Right ventricle myocardium superior (tissue), 1 donor: Measurements from ENCODE around the gene DDX54. TPM values are rescaled to one million over a fixed set of nuclear protein-coding genes. Genes with fewer than 3 reads are reported as not detected.
A peak's percentile ranks its signal among the peaks of the same experiment; 100 is the strongest.

ENCODE experiments used
- ATAC-seq: fragments of 200-7000 bp; cut with Tn5 transposase; one replicate; pipeline ENCODE4 v1.9.1; 2020; ENCODE audit warnings: mild to moderate bottlenecking; ENCODE audit not compliant: poor library complexity
- DNase-seq: peaks from one replicate; pipeline ENCODE4 v3.0.0-alpha.2; 2020
- intact Hi-C: fragments of 100-400 bp; cut with DNase I; formaldehyde crosslinking; loops from one replicate; pipeline ENCODE4 v1.11.2; 2022
- microRNA-seq: library from miRNA; unstranded; fragments of <30 nt; microRNA quantifications from one replicate; pipeline ENCODE4 v1.2.0, GENCODE V29; 2020
- total RNA-seq: library from RNA; stranded (reverse); fragmentation: NEBNext Ultra II Directional; extraction: Animal tissue kit (Norgen Biotek cat#: 25700); gene quantifications from one replicate; pipeline ENCODE4 v1.2.1, GENCODE V29; 2021
- donor health status: DM: no; HTN: yes; CAD: no; lungs with severe emphysema.

Gene DDX54
- total RNA-seq, 1 donor from 2014 or later, result 33.6 TPM

GRCh38 chr12:113115455-113116126 is 69.7 kb downstream of the DDX54 start:
- DNase-seq (peak; percentile 26), ATAC-seq (no peak)
- intact Hi-C loops, result no loop called here

GRCh38 chr12:113114447-113115178 is 70.7 kb downstream of the DDX54 start:
- ATAC-seq (no peak), DNase-seq (peak; percentile 15)
- intact Hi-C loops, result no loop called here

GRCh38 chr12:113113397-113113796 is 71.9 kb downstream of the DDX54 start:
- intact Hi-C loops, result no loop called here

GRCh38 chr12:113112043-113112899 is 73.0 kb downstream of the DDX54 start:
- DNase-seq (peak; percentile 29), ATAC-seq (no peak)
- intact Hi-C loops, result no loop called here

More at GRCh38 chr12:113113397-113113796, 71.9 kb downstream of the DDX54 start:
- DNase-seq (peak; percentile 5), ATAC-seq (no peak)

GRCh38 chr12:113111247-113111646 is 74.0 kb downstream of the DDX54 start:
- no peak for ATAC-seq
- intact Hi-C loops, result no loop called here

GRCh38 chr12:113109872-113110599 is 75.2 kb downstream of the DDX54 start:
- no peak for DNase-seq
- intact Hi-C loops, result no loop called here
- ATAC-seq, result no peak

More at GRCh38 chr12:113111247-113111646, 74.0 kb downstream of the DDX54 start:
- DNase-seq, result no peak

GRCh38 chr12:113109360-113109759 is 75.9 kb downstream of the DDX54 start:
- DNase-seq, result peak; percentile 28
- intact Hi-C loops, result no loop called here
- no peak for ATAC-seq

- ATAC-seq (no peak), DNase-seq (no peak)
- intact Hi-C loops, result no loop called here
Observed at GRCh38 chr12:113108308-113108707, 77.0 kb downstream of the DDX54 start.

Small RNAs within 50 kb of the gene (microRNA-seq; reads per million reads assigned to microRNA genes)
- not detected for gene MIR7106

Other genes starting within 250 kb of the DDX54 start
- gene OAS3, start 247.0 kb downstream of the DDX54 start, total RNA-seq, result 5.1 TPM
- 3.7 TPM for gene OAS2, start 207.0 kb downstream of the DDX54 start, total RNA-seq
- gene DTX1, start 128.7 kb downstream of the DDX54 start, total RNA-seq, result 1.6 TPM
- gene RASAL1, start 49.7 kb downstream of the DDX54 start, total RNA-seq, result not detected
- not detected for gene CFAP73, start 35.8 kb downstream of the DDX54 start, total RNA-seq
- gene RITA1, start 243 bp upstream of the DDX54 start, total RNA-seq, result 16.3 TPM
- gene TPCN1, start 36.0 kb upstream of the DDX54 start, total RNA-seq, result 128 TPM
- gene SLC8B1, start 149.6 kb upstream of the DDX54 start, total RNA-seq, result 12.3 TPM
- 40.2 TPM for gene PLBD2, start 173.1 kb upstream of the DDX54 start, total RNA-seq
- not detected for gene SDS, start 218.4 kb upstream of the DDX54 start, total RNA-seq
- gene SDSL, start 236.9 kb upstream of the DDX54 start, total RNA-seq, result 6.3 TPM